ENCODE data around the gene BCDIN3D.

DNA sequence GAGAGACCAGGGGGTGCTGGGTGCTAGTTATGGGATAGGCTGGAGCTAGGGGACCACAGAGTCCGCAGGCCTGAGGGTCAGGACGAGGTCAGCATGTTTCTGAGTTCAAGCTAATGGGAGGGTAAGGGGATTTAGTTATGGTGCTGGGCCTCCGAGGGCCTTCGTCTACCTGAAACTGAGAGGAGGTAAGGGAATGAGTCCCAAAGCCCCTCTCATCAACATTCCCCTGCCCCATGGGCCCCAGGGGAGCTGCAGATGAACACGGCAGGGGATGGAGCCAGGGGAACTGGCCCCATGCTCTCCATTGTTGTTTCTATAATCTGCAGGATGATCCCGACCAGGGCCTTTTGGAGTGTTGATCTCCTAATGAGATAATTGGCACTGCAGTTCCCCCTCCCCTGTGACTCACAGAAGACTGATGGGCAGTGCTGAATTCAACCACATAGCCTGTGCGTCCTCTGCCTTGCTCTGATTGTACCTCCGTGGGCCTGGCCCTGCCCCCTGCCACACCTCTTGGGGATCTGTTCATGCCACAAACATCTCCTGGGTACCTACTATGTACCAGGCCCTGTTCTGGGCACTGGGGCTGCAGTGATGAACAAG, 39.4 kb upstream of the BCDIN3D start:
- TF ChIP-seq, protein P1, sequence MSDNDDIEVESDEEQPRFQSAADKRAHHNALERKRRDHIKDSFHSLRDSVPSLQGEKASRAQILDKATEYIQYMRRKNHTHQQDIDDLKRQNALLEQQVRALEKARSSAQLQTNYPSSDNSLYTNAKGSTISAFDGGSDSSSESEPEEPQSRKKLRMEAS (IDR thresholded peaks at IDR 0.05; ENCODE audit: insufficient read depth, insufficient read length), result no peak
- TF ChIP-seq CTCF (IDR thresholded peaks at IDR 0.05; ENCODE audit: extremely low read depth in 1 of 2, insufficient read depth in 1 of 2, low read depth in 1 of 2, low read length in 2 of 2), result no peak
- TF ChIP-seq POLR2A (IDR thresholded peaks at IDR 0.05; ENCODE audit: low read depth, low read length), result no peak
- TF ChIP-seq EZH2 (IDR thresholded peaks at IDR 0.05; ENCODE audit: borderline replicate concordance, low read depth, low read length, severe bottlenecking), result no peak
- no peak for TF ChIP-seq FOS (IDR thresholded peaks at IDR 0.05; ENCODE audit: borderline replicate concordance, insufficient read depth, low read length)
- TF ChIP-seq MYC (IDR thresholded peaks at IDR 0.05; ENCODE audit: low read depth, low read length), result no peak
- no peak for TF ChIP-seq JUN (IDR thresholded peaks at IDR 0.05; ENCODE audit: borderline replicate concordance, insufficient read depth, insufficient read length, low read depth)
- TF ChIP-seq POLR2AphosphoS5 (IDR thresholded peaks at IDR 0.05; ENCODE audit: insufficient read depth, low read depth, low read length), result no peak
